WTC11 (cell line): ENCODE results near the gene TC2N. TPM values are rescaled to one million over a fixed set of nuclear protein-coding genes. Genes with fewer than 3 reads are reported as not detected.

Source experiments
- ATAC-seq: fragments of 200-7000 bp; cut with Tn5 transposase; 2 replicates; pipeline ENCODE4 v1.10.0; 2021; ENCODE audit warnings: mild to moderate bottlenecking, moderate library complexity
- CTCF ChIA-PET: fragments of 300-600 bp; sonication (Branson Sonifier 250); formaldehyde crosslinking; loops from one replicate; lab custom pipeline; 2021; ENCODE audit warnings: antibody characterized with exemption; lab: Charles Lee
- POLR2A ChIA-PET: fragments of 350-600 bp; sonication (Branson Sonifier 250); formaldehyde crosslinking; loops from one replicate; lab custom pipeline; 2021; ENCODE audit warnings: antibody characterized with exemption; lab: Charles Lee
- DNase-seq: peaks from one replicate; pipeline ENCODE4 v3.0.0; 2021; ENCODE audit warnings: low spot score
- H3K27ac Mint-ChIP-seq: 2 replicates; pipeline ENCODE4 v1.8.0; 2021; ENCODE audit warnings: mixed read lengths
- H3K27me3 Mint-ChIP-seq: 2 replicates; pipeline ENCODE4 v1.8.0; 2021; ENCODE audit warnings: low read depth, mild to moderate bottlenecking, moderate library complexity, mixed read lengths
- H3K36me3 Mint-ChIP-seq: 2 replicates; pipeline ENCODE4 v1.8.0; 2021; ENCODE audit warnings: mixed read lengths
- H3K4me1 Mint-ChIP-seq: 2 replicates; pipeline ENCODE4 v1.8.0; 2022; ENCODE audit warnings: mixed read lengths
- H3K4me3 Mint-ChIP-seq: 2 replicates; pipeline ENCODE4 v1.8.0; 2021; ENCODE audit warnings: mild to moderate bottlenecking, moderate library complexity, mixed read lengths
- H3K9me3 Mint-ChIP-seq: 2 replicates; pipeline ENCODE4 v1.8.0; 2021; ENCODE audit warnings: mixed read lengths
- CBFB ChIP-seq: sonication (generic); formaldehyde crosslinking; IDR thresholded peaks from 2 replicates; pipeline ENCODE4 v1.8.1; 2022; ENCODE audit warnings: mild to moderate bottlenecking, low read depth, missing genetic modification reagents
- EMX1 ChIP-seq: fragments of 250-450 bp; sonication (Bioruptor Pico); IDR thresholded peaks from 2 replicates; pipeline ENCODE4 v1.8.0; 2021; ENCODE audit warnings: mild to moderate bottlenecking
- ETV6 ChIP-seq: sonication (generic); formaldehyde crosslinking; IDR thresholded peaks from 2 replicates; pipeline ENCODE4 v1.8.1; 2022; ENCODE audit warnings: mild to moderate bottlenecking, missing genetic modification reagents
- GABPB1 ChIP-seq: sonication (generic); formaldehyde crosslinking; IDR thresholded peaks from 2 replicates; pipeline ENCODE4 v1.8.1; 2023; ENCODE audit warnings: mild to moderate bottlenecking, missing genetic modification reagents
- GRHL2 ChIP-seq: fragments of 250-450 bp; sonication (Bioruptor Pico); IDR thresholded peaks from 2 replicates; pipeline ENCODE4 v1.8.0; 2022; ENCODE audit warnings: mild to moderate bottlenecking, moderate library complexity; ENCODE audit not compliant: insufficient replicate concordance, severe bottlenecking
- OVOL2 ChIP-seq: fragments of 250-450 bp; sonication (Bioruptor Pico); IDR thresholded peaks from 2 replicates; pipeline ENCODE4 v1.9.0; 2021; ENCODE audit warnings: mild to moderate bottlenecking, borderline replicate concordance
- RORB ChIP-seq: fragments of 250-450 bp; sonication (Bioruptor Pico); IDR thresholded peaks from 2 replicates; pipeline ENCODE4 v1.9.0; 2021; ENCODE audit warnings: mild to moderate bottlenecking
- SP1 ChIP-seq: sonication (generic); formaldehyde crosslinking; conservative IDR thresholded peaks from 2 replicates; pipeline ENCODE4 v1.8.1; 2022; ENCODE audit warnings: missing genetic modification reagents
- ZNF416 ChIP-seq: fragments of 250-450 bp; sonication (Bioruptor Pico); IDR thresholded peaks from 2 replicates; pipeline ENCODE4 v1.9.0; 2021; ENCODE audit warnings: mild to moderate bottlenecking, inconsistent platforms
- ZNF671 ChIP-seq: fragments of 250-450 bp; sonication (Bioruptor Pico); IDR thresholded peaks from 2 replicates; pipeline ENCODE4 v1.8.0; 2021; ENCODE audit warnings: mild to moderate bottlenecking
- total RNA-seq: library from RNA; stranded (reverse); gene quantifications from 3 replicates; pipeline ENCODE4 v1.2.3, GENCODE V29; 2021
- TF ChIP-seq, protein P1 (sequence below): sonication (generic); formaldehyde crosslinking; IDR thresholded peaks from 2 replicates; pipeline ENCODE4 v1.8.1; 2022; ENCODE audit warnings: missing genetic modification reagents, borderline replicate concordance
- TF ChIP-seq, protein P2 (sequence below): sonication (generic); formaldehyde crosslinking; IDR thresholded peaks from 2 replicates; pipeline ENCODE4 v1.8.1; 2022; ENCODE audit warnings: low read depth, missing genetic modification reagents, borderline replicate concordance
- TF ChIP-seq, protein P3 (sequence below): sonication (generic); formaldehyde crosslinking; IDR thresholded peaks from 2 replicates; pipeline ENCODE4 v1.8.0; 2022; ENCODE audit warnings: mild to moderate bottlenecking, missing genetic modification reagents
- TF ChIP-seq, protein P4 (sequence below): fragments of 250-450 bp; sonication (Bioruptor Pico); IDR thresholded peaks from 2 replicates; pipeline ENCODE4 v1.9.0; 2021; ENCODE audit warnings: mild to moderate bottlenecking
- TF ChIP-seq, protein P5 (sequence below): sonication (generic); formaldehyde crosslinking; IDR thresholded peaks from 2 replicates; pipeline ENCODE4 v1.8.0; 2023; ENCODE audit warnings: missing genetic modification reagents, mild to moderate bottlenecking, borderline replicate concordance
- TF ChIP-seq, protein P6 (sequence below): sonication (generic); formaldehyde crosslinking; IDR thresholded peaks from 2 replicates; pipeline ENCODE4 v1.8.0; 2022; ENCODE audit warnings: mild to moderate bottlenecking, missing genetic modification reagents

The TC2N gene
- total RNA-seq, 1 experiment from 2014 or later = 33.0 TPM

DNA sequence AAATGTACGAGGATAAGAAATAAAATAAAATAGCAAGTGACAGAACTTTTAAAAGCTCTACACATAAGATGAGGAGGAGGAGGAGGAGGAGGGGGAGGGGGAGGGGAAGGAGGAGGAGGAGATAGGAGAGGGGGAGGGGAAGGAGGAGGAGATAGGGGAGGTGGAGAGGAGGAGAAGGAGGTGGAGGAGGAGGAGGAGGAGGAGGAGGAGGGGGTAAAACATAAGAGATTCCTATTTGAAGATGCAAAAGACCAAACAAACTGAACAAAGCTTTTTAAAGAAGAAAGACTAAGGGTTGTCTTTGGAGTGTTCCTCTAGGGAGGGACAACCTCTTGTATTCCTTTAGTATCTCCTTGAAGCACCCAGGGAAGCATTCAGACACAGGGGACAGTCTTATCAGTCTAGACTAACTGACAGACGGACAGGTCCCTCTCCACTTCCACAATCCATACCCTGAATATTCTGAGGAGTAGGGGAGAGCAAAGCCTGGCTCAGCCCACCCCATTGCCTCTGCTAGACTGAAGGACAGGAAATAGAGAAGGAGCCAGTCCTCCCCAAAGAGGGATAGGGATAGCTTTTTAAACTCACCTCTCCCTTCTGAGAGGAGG lies 12.9 kb downstream of the TC2N start (continued):
- TF ChIP-seq, protein P1, sequence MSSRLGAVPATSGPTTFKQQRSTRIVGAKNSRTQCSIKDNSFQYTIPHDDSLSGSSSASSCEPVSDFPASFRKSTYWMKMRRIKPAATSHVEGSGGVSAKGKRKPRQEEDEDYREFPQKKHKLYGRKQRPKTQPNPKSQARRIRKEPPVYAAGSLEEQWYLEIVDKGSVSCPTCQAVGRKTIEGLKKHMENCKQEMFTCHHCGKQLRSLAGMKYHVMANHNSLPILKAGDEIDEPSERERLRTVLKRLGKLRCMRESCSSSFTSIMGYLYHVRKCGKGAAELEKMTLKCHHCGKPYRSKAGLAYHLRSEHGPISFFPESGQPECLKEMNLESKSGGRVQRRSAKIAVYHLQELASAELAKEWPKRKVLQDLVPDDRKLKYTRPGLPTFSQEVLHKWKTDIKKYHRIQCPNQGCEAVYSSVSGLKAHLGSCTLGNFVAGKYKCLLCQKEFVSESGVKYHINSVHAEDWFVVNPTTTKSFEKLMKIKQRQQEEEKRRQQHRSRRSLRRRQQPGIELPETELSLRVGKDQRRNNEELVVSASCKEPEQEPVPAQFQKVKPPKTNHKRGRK = no peak
- no peak for TF ChIP-seq RORB (CRISPR knock-in tag)
- TF ChIP-seq, protein P2, sequence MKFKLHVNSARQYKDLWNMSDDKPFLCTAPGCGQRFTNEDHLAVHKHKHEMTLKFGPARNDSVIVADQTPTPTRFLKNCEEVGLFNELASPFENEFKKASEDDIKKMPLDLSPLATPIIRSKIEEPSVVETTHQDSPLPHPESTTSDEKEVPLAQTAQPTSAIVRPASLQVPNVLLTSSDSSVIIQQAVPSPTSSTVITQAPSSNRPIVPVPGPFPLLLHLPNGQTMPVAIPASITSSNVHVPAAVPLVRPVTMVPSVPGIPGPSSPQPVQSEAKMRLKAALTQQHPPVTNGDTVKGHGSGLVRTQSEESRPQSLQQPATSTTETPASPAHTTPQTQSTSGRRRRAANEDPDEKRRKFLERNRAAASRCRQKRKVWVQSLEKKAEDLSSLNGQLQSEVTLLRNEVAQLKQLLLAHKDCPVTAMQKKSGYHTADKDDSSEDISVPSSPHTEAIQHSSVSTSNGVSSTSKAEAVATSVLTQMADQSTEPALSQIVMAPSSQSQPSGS (CRISPR knock-in tag) = no peak
- no peak for TF ChIP-seq OVOL2
- TF ChIP-seq CBFB (CRISPR knock-in tag) = no peak
- TF ChIP-seq ZNF416 (CRISPR knock-in tag) = no peak
- TF ChIP-seq, protein P3, sequence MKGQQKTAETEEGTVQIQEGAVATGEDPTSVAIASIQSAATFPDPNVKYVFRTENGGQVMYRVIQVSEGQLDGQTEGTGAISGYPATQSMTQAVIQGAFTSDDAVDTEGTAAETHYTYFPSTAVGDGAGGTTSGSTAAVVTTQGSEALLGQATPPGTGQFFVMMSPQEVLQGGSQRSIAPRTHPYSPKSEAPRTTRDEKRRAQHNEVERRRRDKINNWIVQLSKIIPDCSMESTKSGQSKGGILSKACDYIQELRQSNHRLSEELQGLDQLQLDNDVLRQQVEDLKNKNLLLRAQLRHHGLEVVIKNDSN (CRISPR knock-in tag) = no peak
- no peak for TF ChIP-seq ZNF671
- no peak for TF ChIP-seq EMX1 (CRISPR knock-in tag)

DNA sequence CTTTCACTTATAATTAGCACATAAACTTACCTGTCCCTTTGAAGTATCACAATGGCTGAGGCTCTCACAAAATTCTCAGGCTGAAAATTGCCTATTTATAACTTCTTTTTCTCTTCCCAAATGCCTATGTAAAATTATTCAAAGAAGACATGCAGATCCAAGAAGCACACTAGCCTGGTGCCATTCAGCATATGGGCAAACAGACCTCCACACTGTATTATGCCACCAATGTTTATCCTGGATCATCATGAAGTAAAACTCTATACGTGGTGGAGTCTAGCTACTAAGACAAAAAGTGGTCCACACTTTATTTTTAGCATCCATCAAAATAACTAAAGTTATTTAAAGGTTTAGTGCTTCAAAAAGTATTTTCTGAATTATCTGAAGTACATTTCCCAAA lies 15.8 kb downstream of the TC2N start:
- Mint-ChIP-seq H3K36me3 (no peaks in the 10 kb centered on the region), H3K27ac (no peak overlapping the region), H3K9me3 (no peaks in the 10 kb centered on the region), H3K4me3 (no peak overlapping the region), H3K4me1 (peaks cover 15% of the 10 kb centered on the region), H3K27me3 (no peaks in the 10 kb centered on the region)
- ChIA-PET CTCF (interaction anchor here (1.0 kb wide), 1 partner anchor 41 kb away, joined by 3 read pairs; no protein-coding TSS in a partner anchor), POLR2A (interaction anchor here (0.5 kb wide), 1 partner anchor 1322 kb away, joined by 3 read pairs; no protein-coding TSS in a partner anchor)
- TF ChIP-seq, protein P4, sequence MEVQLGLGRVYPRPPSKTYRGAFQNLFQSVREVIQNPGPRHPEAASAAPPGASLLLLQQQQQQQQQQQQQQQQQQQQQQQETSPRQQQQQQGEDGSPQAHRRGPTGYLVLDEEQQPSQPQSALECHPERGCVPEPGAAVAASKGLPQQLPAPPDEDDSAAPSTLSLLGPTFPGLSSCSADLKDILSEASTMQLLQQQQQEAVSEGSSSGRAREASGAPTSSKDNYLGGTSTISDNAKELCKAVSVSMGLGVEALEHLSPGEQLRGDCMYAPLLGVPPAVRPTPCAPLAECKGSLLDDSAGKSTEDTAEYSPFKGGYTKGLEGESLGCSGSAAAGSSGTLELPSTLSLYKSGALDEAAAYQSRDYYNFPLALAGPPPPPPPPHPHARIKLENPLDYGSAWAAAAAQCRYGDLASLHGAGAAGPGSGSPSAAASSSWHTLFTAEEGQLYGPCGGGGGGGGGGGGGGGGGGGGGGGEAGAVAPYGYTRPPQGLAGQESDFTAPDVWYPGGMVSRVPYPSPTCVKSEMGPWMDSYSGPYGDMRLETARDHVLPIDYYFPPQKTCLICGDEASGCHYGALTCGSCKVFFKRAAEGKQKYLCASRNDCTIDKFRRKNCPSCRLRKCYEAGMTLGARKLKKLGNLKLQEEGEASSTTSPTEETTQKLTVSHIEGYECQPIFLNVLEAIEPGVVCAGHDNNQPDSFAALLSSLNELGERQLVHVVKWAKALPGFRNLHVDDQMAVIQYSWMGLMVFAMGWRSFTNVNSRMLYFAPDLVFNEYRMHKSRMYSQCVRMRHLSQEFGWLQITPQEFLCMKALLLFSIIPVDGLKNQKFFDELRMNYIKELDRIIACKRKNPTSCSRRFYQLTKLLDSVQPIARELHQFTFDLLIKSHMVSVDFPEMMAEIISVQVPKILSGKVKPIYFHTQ (CRISPR knock-in tag) = no peak
- TF ChIP-seq GRHL2 (CRISPR knock-in tag) = no peak
- TF ChIP-seq, protein P5, sequence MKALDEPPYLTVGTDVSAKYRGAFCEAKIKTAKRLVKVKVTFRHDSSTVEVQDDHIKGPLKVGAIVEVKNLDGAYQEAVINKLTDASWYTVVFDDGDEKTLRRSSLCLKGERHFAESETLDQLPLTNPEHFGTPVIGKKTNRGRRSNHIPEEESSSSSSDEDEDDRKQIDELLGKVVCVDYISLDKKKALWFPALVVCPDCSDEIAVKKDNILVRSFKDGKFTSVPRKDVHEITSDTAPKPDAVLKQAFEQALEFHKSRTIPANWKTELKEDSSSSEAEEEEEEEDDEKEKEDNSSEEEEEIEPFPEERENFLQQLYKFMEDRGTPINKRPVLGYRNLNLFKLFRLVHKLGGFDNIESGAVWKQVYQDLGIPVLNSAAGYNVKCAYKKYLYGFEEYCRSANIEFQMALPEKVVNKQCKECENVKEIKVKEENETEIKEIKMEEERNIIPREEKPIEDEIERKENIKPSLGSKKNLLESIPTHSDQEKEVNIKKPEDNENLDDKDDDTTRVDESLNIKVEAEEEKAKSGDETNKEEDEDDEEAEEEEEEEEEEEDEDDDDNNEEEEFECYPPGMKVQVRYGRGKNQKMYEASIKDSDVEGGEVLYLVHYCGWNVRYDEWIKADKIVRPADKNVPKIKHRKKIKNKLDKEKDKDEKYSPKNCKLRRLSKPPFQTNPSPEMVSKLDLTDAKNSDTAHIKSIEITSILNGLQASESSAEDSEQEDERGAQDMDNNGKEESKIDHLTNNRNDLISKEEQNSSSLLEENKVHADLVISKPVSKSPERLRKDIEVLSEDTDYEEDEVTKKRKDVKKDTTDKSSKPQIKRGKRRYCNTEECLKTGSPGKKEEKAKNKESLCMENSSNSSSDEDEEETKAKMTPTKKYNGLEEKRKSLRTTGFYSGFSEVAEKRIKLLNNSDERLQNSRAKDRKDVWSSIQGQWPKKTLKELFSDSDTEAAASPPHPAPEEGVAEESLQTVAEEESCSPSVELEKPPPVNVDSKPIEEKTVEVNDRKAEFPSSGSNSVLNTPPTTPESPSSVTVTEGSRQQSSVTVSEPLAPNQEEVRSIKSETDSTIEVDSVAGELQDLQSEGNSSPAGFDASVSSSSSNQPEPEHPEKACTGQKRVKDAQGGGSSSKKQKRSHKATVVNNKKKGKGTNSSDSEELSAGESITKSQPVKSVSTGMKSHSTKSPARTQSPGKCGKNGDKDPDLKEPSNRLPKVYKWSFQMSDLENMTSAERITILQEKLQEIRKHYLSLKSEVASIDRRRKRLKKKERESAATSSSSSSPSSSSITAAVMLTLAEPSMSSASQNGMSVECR (CRISPR knock-in tag) = no peak
- no peak for TF ChIP-seq ETV6
- no peak for TF ChIP-seq EMX1 (CRISPR knock-in tag)
- TF ChIP-seq, protein P6, sequence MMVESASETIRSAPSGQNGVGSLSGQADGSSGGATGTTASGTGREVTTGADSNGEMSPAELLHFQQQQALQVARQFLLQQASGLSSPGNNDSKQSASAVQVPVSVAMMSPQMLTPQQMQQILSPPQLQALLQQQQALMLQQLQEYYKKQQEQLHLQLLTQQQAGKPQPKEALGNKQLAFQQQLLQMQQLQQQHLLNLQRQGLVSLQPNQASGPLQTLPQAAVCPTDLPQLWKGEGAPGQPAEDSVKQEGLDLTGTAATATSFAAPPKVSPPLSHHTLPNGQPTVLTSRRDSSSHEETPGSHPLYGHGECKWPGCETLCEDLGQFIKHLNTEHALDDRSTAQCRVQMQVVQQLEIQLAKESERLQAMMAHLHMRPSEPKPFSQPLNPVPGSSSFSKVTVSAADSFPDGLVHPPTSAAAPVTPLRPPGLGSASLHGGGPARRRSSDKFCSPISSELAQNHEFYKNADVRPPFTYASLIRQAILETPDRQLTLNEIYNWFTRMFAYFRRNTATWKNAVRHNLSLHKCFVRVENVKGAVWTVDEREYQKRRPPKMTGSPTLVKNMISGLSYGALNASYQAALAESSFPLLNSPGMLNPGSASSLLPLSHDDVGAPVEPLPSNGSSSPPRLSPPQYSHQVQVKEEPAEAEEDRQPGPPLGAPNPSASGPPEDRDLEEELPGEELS = no peak
- no peak for TF ChIP-seq GABPB1 (CRISPR knock-in tag)
- TF ChIP-seq SP1 (CRISPR knock-in tag) = no peak
- no peak for ATAC-seq
- DNase-seq = no peak
